ENCODE results near the gene FARP1. TPM values are rescaled to one million over a fixed set of nuclear protein-coding genes. Genes with fewer than 3 reads are reported as not detected.

FARP1 gene
- 100 to 1,000 TPM in 3 of 5 donors, 10 to 100 TPM in 2; 58.3 to 319 (median 127) TPM for total RNA-seq
- polyA plus RNA-seq = 10 to 100 TPM; 11.6 to 24.1 (median 16.0) TPM
- long read RNA-seq, donor 1, full-length matches to known transcripts = 3 of 82 reads
- long read RNA-seq, donor 1, partial matches to known transcripts = 61 of 82 reads
- long read RNA-seq, donor 1, other reads (novel, unspliced or antisense) = 18 of 82 reads
- long read RNA-seq, donor 2, full-length matches to known transcripts = 3 of 3 reads
- long read RNA-seq, donor 2, partial matches to known transcripts = 0 of 3 reads
- long read RNA-seq, donor 2, other reads (novel, unspliced or antisense) = 0 of 3 reads
- long read RNA-seq, donor 3, full-length matches to known transcripts = 4 of 4 reads
- long read RNA-seq, donor 3, partial matches to known transcripts = 0 of 4 reads
- long read RNA-seq, donor 3, other reads (novel, unspliced or antisense) = 0 of 4 reads
- long read RNA-seq, donor 4 = 0 reads
- long read RNA-seq, donor 5, full-length matches to known transcripts = 4 of 25 reads
- long read RNA-seq, donor 5, partial matches to known transcripts = 21 of 25 reads
- long read RNA-seq, donor 5, other reads (novel, unspliced or antisense) = 0 of 25 reads
- long read RNA-seq, donor 6, full-length matches to known transcripts = 13 of 30 reads
- long read RNA-seq, donor 6, partial matches to known transcripts = 17 of 30 reads
- long read RNA-seq, donor 6, other reads (novel, unspliced or antisense) = 0 of 30 reads
- long read RNA-seq, donor 7, full-length matches to known transcripts = 5 of 118 reads
- long read RNA-seq, donor 7, partial matches to known transcripts = 73 of 118 reads
- long read RNA-seq, donor 7, other reads (novel, unspliced or antisense) = 40 of 118 reads
- long read RNA-seq, donor 8, full-length matches to known transcripts = 8 of 8 reads
- long read RNA-seq, donor 8, partial matches to known transcripts = 0 of 8 reads
- long read RNA-seq, donor 8, other reads (novel, unspliced or antisense) = 0 of 8 reads
- long read RNA-seq, donor 9, partial matches to known transcripts = 7 of 12 reads
- long read RNA-seq, donor 9, other reads (novel, unspliced or antisense) = 0 of 12 reads
- long read RNA-seq, donor 10, partial matches to known transcripts = 0 of 12 reads
- long read RNA-seq, donor 10, other reads (novel, unspliced or antisense) = 11 of 12 reads

GRCh38 chr13:98142380-98143156, at the start of gene FARP1:
FARP1 (plus strand) TSS chr13:98143094; CDS start chr13:98213243, 70,149 bp downstream.
- H3K27ac ChIP-seq = peak within 1 kb of the TSS; percentile 79 to 96 (median 90)
- WGBS, 5 donors = 0 to 1% (median 0%) methylated on average over 11 to 98 of the region's 98 CpGs
- no peaks in the 10 kb centered on the region for H3K36me3 ChIP-seq
- TF ChIP-seq EP300 (IDR thresholded peaks at IDR 0.05) (no peak), POLR2AphosphoS5 (IDR thresholded peaks at IDR 0.05) (peak in 2 of 3 donors; percentile 25 to 66), CTCF (IDR thresholded peaks at IDR 0.05) (peak in 3 of 7 experiments; percentile 11 to 81 (median 51)), POLR2A (IDR thresholded peaks at IDR 0.05) (no peak)
- intact Hi-C loops (cut with DNase I; ENCODE audit: low total_unique reads) = no loop called here
- peak; percentile 88 to 95 for DNase-seq
- no peaks in the 10 kb centered on the region for H3K9me3 ChIP-seq
- peaks cover 0 to 26% (median 0%) of the 10 kb centered on the region in 3 donors for H3K27me3 ChIP-seq
- H3K4me1 ChIP-seq = peaks cover 26 to 48% (median 39%) of the 10 kb centered on the region in 4 donors
- peak within 1 kb of the TSS; percentile 79 to 91 (median 85) for H3K4me3 ChIP-seq

- DNase-seq = no peak
- intact Hi-C loops (cut with DNase I; ENCODE audit: low total_unique reads) = no loop called here
- Histone ChIP-seq H3K36me3 (no peaks in the 10 kb centered on the region), H3K9me3 (peaks cover 0 to 5% (median 2%) of the 10 kb centered on the region in 4 donors), H3K27ac (no peak overlapping the region), H3K4me3 (no peak overlapping the region), H3K4me1 (no peaks in the 10 kb centered on the region), H3K27me3 (no peaks in the 10 kb centered on the region)
- 81 to 92% (median 88%) methylated on average over 6 of the region's 6 CpGs for WGBS, 5 donors
- no peak for TF ChIP-seq CTCF (IDR thresholded peaks at IDR 0.05)
- TF ChIP-seq EP300 (IDR thresholded peaks at IDR 0.05) = no peak
- TF ChIP-seq POLR2AphosphoS5 (IDR thresholded peaks at IDR 0.05) = no peak
- no peak for TF ChIP-seq POLR2A (IDR thresholded peaks at IDR 0.05)
Observed at GRCh38 chr13:98094678-98095266, 48.1 kb upstream of the FARP1 start.

GRCh38 chr13:98096059-98096458, 46.8 kb upstream of the FARP1 start:
- Histone ChIP-seq H3K36me3 (no peaks in the 10 kb centered on the region), H3K27me3 (no peaks in the 10 kb centered on the region), H3K27ac (no peak overlapping the region), H3K9me3 (no peaks in the 10 kb centered on the region), H3K4me1 (no peaks in the 10 kb centered on the region), H3K4me3 (no peak overlapping the region)
- 32 to 69% (median 49%) methylated on average over 5 of the region's 5 CpGs for WGBS, 5 donors
- no peak for TF ChIP-seq CTCF (IDR thresholded peaks at IDR 0.05)
- TF ChIP-seq POLR2AphosphoS5 (IDR thresholded peaks at IDR 0.05) = no peak
- no peak for TF ChIP-seq POLR2A (IDR thresholded peaks at IDR 0.05)
- no peak for TF ChIP-seq EP300 (IDR thresholded peaks at IDR 0.05)
- intact Hi-C loops (cut with DNase I; ENCODE audit: low total_unique reads) = no loop called here
- no peak for DNase-seq
